Uterus (tissue), 2 donors: ENCODE measurements around the gene C1QTNF4.

Source experiments
- CTCF ChIP-seq, 4 experiments: fragments of 200-600 bp in 2 of 4; fragments of 450-650 bp in 2 of 4; sonication (generic) in 2 of 4; IDR thresholded peaks; one replicate each; pipeline ENCODE4 v1.5.1; 2016 to 2019; ENCODE audit warnings: antibody characterized with exemption in 4 of 4, mild to moderate bottlenecking in 2 of 4, moderate library complexity in 1 of 4
- POLR2A ChIP-seq, 2 donors: fragments of 450-650 bp; IDR thresholded peaks; one replicate each; pipeline ENCODE4 v1.6.1; 2016; ENCODE audit warnings: antibody characterized with exemption in 2 of 2, mild to moderate bottlenecking in 1 of 2, moderate library complexity in 1 of 2

- TF ChIP-seq CTCF (IDR thresholded peaks at IDR 0.05) (no peak), POLR2A (IDR thresholded peaks at IDR 0.05) (no peak)
Observed at GRCh38 chr11:47583844-47584243, 10.4 kb downstream of the C1QTNF4 start.
